Gastrocnemius medialis (tissue), 4 donors: ENCODE results near the gene CYP26A1.

ENCODE experiments used
- POLR2A ChIP-seq, 2 donors: fragments of 450-650 bp; IDR thresholded peaks; one replicate each; pipeline ENCODE4 v1.6.1; 2017; ENCODE audit warnings: antibody characterized with exemption in 2 of 2, mild to moderate bottlenecking in 2 of 2, moderate library complexity in 2 of 2
- TF ChIP-seq, protein P1 (sequence below), 5 experiments: fragments of 450-650 bp in 3 of 5; fragments of 200-600 bp in 2 of 5; sonication (generic) in 2 of 5; IDR thresholded peaks in 4 of 5; conservative IDR thresholded peaks in 1 of 5; 1 replicate in 4 of 5; 2 replicates in 1 of 5; pipeline ENCODE4 v1.5.1; 2016 to 2019; ENCODE audit warnings: antibody characterized with exemption in 5 of 5, mild to moderate bottlenecking in 3 of 5, moderate library complexity in 3 of 5

DNA sequence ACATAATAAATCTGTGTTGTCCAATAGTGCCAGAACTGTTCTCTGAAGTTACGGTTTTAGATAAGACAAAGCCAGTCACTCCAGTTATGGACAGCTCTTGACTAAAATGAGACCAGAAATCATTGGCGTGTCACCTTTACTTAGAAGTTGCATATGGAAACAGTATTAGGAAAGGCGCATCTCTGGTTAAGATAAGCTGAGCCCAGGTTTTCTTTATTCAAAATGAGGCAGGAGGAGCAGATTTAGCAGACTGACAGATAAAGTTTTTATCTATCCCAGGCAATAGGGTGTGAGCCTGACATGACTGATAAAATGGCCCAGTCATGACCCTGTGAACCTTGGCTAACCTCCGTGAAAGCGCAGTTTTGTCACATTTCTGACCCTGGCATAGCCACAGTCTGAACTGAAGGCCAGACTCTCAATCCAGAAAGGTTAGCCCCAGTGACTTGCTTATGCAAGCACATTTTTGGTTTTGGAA, 4.2 kb downstream of the CYP26A1 start:
- no peak for TF ChIP-seq POLR2A (IDR thresholded peaks at IDR 0.05)
- TF ChIP-seq, protein P1, sequence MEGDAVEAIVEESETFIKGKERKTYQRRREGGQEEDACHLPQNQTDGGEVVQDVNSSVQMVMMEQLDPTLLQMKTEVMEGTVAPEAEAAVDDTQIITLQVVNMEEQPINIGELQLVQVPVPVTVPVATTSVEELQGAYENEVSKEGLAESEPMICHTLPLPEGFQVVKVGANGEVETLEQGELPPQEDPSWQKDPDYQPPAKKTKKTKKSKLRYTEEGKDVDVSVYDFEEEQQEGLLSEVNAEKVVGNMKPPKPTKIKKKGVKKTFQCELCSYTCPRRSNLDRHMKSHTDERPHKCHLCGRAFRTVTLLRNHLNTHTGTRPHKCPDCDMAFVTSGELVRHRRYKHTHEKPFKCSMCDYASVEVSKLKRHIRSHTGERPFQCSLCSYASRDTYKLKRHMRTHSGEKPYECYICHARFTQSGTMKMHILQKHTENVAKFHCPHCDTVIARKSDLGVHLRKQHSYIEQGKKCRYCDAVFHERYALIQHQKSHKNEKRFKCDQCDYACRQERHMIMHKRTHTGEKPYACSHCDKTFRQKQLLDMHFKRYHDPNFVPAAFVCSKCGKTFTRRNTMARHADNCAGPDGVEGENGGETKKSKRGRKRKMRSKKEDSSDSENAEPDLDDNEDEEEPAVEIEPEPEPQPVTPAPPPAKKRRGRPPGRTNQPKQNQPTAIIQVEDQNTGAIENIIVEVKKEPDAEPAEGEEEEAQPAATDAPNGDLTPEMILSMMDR (IDR thresholded peaks at IDR 0.05 in 4 of 5, conservative IDR thresholded peaks at IDR 0.05 in 1 of 5): no peak
